Activated CD4-positive, alpha-beta memory T cell treated with anti-CD3 and anti-CD28 coated beads for 36 hours (primary cell): Measurements from ENCODE around the gene BST1. TPM values are rescaled to one million over a fixed set of nuclear protein-coding genes. Genes with fewer than 3 reads are reported as not detected.

Experiments used
- CTCF ChIA-PET: fragments of 350-600 bp; sonication (Branson Sonifier 250); formaldehyde crosslinking; loops from one replicate; lab custom pipeline; 2021; ENCODE audit warnings: antibody characterized with exemption, inconsistent platforms; lab: Charles Lee
- POLR2A ChIA-PET: fragments of 350-600 bp; sonication (Branson Sonifier 250); formaldehyde crosslinking; loops from one replicate; lab custom pipeline; 2021; ENCODE audit warnings: antibody characterized with exemption; lab: Charles Lee
- DNase-seq: peaks from one replicate; pipeline ENCODE4 v3.0.0-alpha.2; 2020
- H3K27ac Mint-ChIP-seq: one replicate; pipeline ENCODE4 v1.8.0; 2021; ENCODE audit warnings: mixed read lengths
- H3K27me3 Mint-ChIP-seq: one replicate; pipeline ENCODE4 v1.8.0; 2021; ENCODE audit warnings: mixed read lengths
- H3K36me3 Mint-ChIP-seq: one replicate; pipeline ENCODE4 v1.8.0; 2021; ENCODE audit warnings: mixed read lengths
- H3K4me1 Mint-ChIP-seq: one replicate; pipeline ENCODE4 v1.8.0; 2021; ENCODE audit warnings: low read depth, mixed read lengths
- H3K4me3 Mint-ChIP-seq: one replicate; pipeline ENCODE4 v1.8.0; 2021; ENCODE audit warnings: mild to moderate bottlenecking, mixed read lengths
- H3K9me3 Mint-ChIP-seq: one replicate; pipeline ENCODE4 v1.8.0; 2021; ENCODE audit warnings: mixed read lengths
- intact Hi-C: fragments of 100-400 bp; cut with micrococcal nuclease; formaldehyde crosslinking; loops from one replicate; pipeline ENCODE4 v1.15.1; 2023
- total RNA-seq, 2 experiments: library from RNA; stranded (reverse); gene quantifications; one replicate each; pipeline ENCODE4 v1.2.3, GENCODE V29; 2021

BST1 gene, protein sequence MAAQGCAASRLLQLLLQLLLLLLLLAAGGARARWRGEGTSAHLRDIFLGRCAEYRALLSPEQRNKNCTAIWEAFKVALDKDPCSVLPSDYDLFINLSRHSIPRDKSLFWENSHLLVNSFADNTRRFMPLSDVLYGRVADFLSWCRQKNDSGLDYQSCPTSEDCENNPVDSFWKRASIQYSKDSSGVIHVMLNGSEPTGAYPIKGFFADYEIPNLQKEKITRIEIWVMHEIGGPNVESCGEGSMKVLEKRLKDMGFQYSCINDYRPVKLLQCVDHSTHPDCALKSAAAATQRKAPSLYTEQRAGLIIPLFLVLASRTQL
- under 1 TPM; 0.19 to 0.67 TPM for total RNA-seq

DNA sequence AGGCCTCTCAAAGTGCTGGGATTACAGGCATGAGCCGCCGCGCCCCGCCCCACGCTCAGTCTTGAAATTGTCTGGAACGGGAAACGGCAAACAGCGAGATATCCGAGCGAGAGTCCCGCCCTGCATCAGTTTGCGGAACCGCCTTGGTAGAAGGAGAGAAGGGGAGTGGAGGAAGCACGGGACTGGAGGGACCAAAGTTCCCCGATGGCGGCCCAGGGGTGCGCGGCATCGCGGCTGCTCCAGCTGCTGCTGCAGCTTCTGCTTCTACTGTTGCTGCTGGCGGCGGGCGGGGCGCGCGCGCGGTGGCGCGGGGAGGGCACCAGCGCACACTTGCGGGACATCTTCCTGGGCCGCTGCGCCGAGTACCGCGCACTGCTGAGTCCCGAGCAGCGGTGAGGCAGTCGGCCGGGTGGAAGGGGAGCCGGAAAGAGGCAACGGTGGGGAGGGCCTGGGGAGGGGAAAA lies at the start of gene BST1:
Gene BST1 (plus strand): TSS at position 125 of the 463 bp plus-strand sequence. CDS start 80 bp downstream, at position 205.
- DNase-seq, result peak; percentile 67
- ChIA-PET CTCF (interaction anchor here (0.9 to 1.2 kb wide), 2 partner anchors 103 to 180 kb away, joined by 3 read pairs; no protein-coding TSS in a partner anchor), POLR2A (no interaction called here)
- Mint-ChIP-seq H3K4me3 (peak within 1 kb of the TSS; percentile 77), H3K9me3 (no peaks in the 10 kb centered on the region), H3K27me3 (peaks cover 3% of the 10 kb centered on the region), H3K36me3 (no peaks in the 10 kb centered on the region), H3K4me1 (peaks cover 7% of the 10 kb centered on the region), H3K27ac (no peak within 1 kb of the TSS)
- intact Hi-C loops, result loop anchor here (1.0 kb wide), 1 partner anchor 22 kb away; the partner anchor contains the start of gene FAM200B

DNA sequence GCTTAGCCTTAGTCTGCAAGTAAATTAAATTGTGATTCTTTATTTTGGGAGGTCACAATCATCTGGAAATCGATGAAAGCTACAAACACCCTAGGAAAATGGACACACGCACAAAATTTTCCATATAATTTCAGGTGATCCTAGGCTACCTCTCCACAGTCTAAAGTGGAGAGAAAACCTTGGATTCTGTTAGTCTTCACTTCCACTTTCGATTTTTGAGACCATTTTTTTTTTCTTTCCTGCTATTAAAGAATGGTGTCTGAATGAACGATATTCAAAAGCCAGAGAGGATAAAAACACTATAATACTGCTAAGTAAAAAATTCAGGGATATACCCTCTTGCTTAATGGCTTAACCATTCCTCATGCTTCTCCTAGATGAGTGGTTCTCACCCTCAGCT lies 49.4 kb upstream of the BST1 start:
- H3K27me3 Mint-ChIP-seq, result no peaks in the 10 kb centered on the region
- H3K9me3 Mint-ChIP-seq, result no peaks in the 10 kb centered on the region
- CTCF ChIA-PET, result interaction anchor here (1.0 to 1.5 kb wide), 5 partner anchors 8 to 652 kb away, joined by 3 to 4 read pairs (median 3); no protein-coding TSS in a partner anchor
- intact Hi-C loops, result loop anchor here (5.0 to 10.0 kb wide), 3 partner anchors 571 to 1999 kb away; partner anchors contain the start of gene TAPT1
- H3K4me1 Mint-ChIP-seq, result peaks cover 65% of the 10 kb centered on the region
- H3K36me3 Mint-ChIP-seq, result peaks cover 9% of the 10 kb centered on the region
- peak overlapping the region; percentile 92 for H3K27ac Mint-ChIP-seq
- POLR2A ChIA-PET, result interaction anchor here (0.6 to 1.3 kb wide), 3 partner anchors 8 to 651 kb away, joined by 3 to 4 read pairs (median 3); partner anchors contain the start of gene CPEB2
- DNase-seq, result no peak
- H3K4me3 Mint-ChIP-seq, result peak overlapping the region; percentile 93

DNA sequence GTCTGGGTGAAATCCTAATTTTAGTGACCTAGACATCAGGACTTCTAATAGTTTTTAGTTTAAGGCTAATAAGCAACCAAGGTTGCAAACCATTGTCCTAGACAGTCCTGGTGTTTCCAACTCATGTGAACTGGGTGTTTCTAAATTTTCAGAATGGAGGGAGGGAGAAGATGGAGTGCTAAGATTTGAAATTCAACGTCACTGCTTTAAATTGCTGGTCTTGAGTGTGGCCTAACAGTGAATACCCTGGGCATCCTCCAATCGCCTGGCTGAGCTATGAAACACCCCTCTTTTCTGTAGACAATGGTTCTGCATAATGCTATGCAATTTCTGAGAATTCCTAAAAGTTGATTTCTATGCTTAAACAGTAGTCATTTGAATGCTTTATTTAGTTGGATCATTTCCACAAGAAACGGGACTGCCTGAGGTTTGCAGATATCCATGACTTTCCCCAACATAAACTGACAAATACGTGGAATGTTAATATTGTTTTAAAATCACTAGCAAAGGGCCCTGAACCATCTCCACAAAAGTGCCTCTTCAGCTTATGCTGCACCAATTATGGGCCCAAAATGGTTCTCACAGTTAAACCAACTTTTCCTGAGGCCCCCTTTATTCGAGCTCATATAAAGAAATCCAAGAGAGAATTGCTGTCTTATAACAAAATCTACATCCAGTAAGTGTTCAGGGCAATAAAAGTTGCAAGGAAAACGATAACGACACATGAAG lies 48.8 kb upstream of the BST1 start:
- intact Hi-C loops, result loop anchor here (1.0 to 10.0 kb wide), 5 partner anchors 125 to 1999 kb away; partner anchors contain the start of genes CD38 and TAPT1
- POLR2A ChIA-PET, result interaction anchor here (0.6 to 2.4 kb wide), 4 partner anchors 9 to 651 kb away, joined by 3 to 12 read pairs (median 4); partner anchors contain the start of genes CPEB2 and FAM200B
- peaks cover 59% of the 10 kb centered on the region for H3K4me1 Mint-ChIP-seq

GRCh38 chr4:15654593-15655222 lies 48.2 kb upstream of the BST1 start:
- Mint-ChIP-seq H3K4me3 (peak overlapping the region; percentile 93), H3K27ac (peak overlapping the region; percentile 94), H3K4me1 (peaks cover 60% of the 10 kb centered on the region), H3K27me3 (no peaks in the 10 kb centered on the region), H3K36me3 (peaks cover 10% of the 10 kb centered on the region), H3K9me3 (no peaks in the 10 kb centered on the region)
- intact Hi-C loops, result loop anchor here (1.0 to 10.0 kb wide), 10 partner anchors 27 to 2000 kb away; partner anchors contain the start of genes CD38, CPEB2, FAM200B and TAPT1
- CTCF ChIA-PET, result interaction anchor here (0.7 to 1.6 kb wide), 12 partner anchors 9 to 654 kb away, joined by 3 to 4 read pairs (median 3); partner anchors contain the start of gene FAM200B
- POLR2A ChIA-PET, result interaction anchor here (0.9 to 2.4 kb wide), 4 partner anchors 10 to 102 kb away, joined by 3 to 12 read pairs (median 4); partner anchors contain the start of gene FAM200B
- peak; percentile 54 for DNase-seq

More for the DNA sequence above, 48.8 kb upstream of the BST1 start:
- Mint-ChIP-seq H3K4me3 (peak overlapping the region; percentile 93), H3K9me3 (no peaks in the 10 kb centered on the region), H3K36me3 (peaks cover 10% of the 10 kb centered on the region), H3K27me3 (no peaks in the 10 kb centered on the region), H3K27ac (peak overlapping the region; percentile 92)
- DNase-seq, result peak; percentile 32
- CTCF ChIA-PET, result interaction anchor here (0.7 to 1.6 kb wide), 11 partner anchors 9 to 653 kb away, joined by 3 to 4 read pairs (median 3); partner anchors contain the start of gene FAM200B

DNA sequence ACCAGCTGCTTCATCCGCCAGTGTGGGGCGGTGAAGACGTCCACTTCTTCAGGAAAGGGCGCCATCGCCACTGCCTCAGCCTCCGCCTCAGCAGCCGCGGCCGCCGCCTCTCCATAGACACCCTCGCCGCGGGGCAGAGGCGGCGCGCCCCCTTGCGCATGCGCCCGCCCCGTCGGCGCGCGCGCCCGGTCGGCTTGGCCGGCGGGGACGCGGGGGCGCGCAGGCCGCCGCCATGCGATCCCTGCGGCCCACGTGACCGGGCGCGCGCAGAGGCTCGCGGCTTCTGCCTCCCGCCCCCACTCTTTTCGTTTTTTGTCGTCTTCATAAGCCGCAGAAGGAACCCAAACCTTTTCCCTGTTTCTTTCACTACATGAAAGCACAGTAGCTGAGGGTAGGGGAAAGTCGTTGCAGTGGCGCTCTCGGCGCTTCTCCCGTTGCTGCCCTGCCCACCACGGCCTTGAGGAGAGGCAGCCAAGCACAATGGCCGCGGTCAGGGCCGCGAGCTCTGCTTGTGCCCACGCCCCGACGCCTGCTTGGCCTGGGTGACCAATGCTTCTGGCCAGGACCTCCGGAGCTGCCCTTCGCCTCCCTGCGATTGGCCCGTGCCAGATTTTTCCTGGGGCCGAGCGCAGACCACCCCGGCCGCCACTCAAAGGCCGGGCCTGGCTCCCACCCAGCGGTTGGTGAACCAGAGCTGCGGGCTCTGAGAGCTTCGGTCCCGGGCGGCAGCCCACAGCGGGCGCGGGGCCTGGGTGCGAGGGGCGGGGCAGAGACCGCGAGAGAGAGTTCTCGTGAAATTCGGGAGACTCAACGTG lies 47.4 kb upstream of the BST1 start, which contains the start of gene FBXL5:
Gene FBXL5 (minus strand): TSS at position 135 of the 815 bp plus-strand sequence. CDS start 70 bp downstream, at position 65.
- peak within 1 kb of the TSS; percentile 93 for H3K4me3 Mint-ChIP-seq
- intact Hi-C loops, result loop anchor here (1.0 to 10.0 kb wide), 8 partner anchors 26 to 2001 kb away; partner anchors contain the start of genes CD38, CPEB2, FAM200B and TAPT1
- peaks cover 61% of the 10 kb centered on the region for H3K4me1 Mint-ChIP-seq
- DNase-seq, result peak; percentile 89
- H3K27ac Mint-ChIP-seq, result peak within 1 kb of the TSS; percentile 94
- no peaks in the 10 kb centered on the region for H3K27me3 Mint-ChIP-seq
- peaks cover 10% of the 10 kb centered on the region for H3K36me3 Mint-ChIP-seq
- POLR2A ChIA-PET, result interaction anchor here (0.6 to 2.4 kb wide), 7 partner anchors 13 to 654 kb away, joined by 3 to 12 read pairs (median 3); partner anchors contain the start of gene FAM200B
- no peaks in the 10 kb centered on the region for H3K9me3 Mint-ChIP-seq
- CTCF ChIA-PET, result interaction anchor here (0.9 to 1.6 kb wide), 6 partner anchors 9 to 654 kb away, joined by 3 to 4 read pairs (median 3); partner anchors contain the start of gene FAM200B

DNA sequence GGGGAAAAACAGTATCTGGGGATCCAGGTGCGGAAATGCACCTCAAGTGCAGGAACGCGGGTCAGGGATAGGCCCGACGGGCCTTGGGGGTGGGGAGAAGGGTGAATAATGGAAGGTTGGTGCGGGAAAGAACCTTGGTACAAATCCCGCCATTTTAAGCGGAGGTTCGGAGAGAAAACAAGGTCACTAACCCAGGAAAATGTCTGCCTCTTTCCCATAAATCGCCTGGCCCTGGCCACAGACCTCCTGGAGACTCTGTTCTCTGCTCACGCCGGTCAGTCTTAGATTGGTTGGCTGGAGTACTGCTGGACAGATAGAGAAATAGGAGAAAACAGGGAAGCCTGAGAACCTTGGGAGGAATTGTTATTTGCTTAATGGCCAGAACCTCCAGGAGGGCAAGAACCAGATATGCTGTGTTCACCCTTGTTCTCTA lies 46.8 kb upstream of the BST1 start:
- intact Hi-C loops, result loop anchor here (5.0 to 10.0 kb wide), 4 partner anchors 234 to 2001 kb away; partner anchors contain the start of gene TAPT1
- peak overlapping the region; percentile 87 for H3K4me3 Mint-ChIP-seq
- peaks cover 10% of the 10 kb centered on the region for H3K36me3 Mint-ChIP-seq
- H3K4me1 Mint-ChIP-seq, result peaks cover 58% of the 10 kb centered on the region
- no peaks in the 10 kb centered on the region for H3K27me3 Mint-ChIP-seq
- ChIA-PET CTCF (interaction anchor here (0.9 to 1.0 kb wide), 3 partner anchors 8 to 655 kb away, joined by 3 read pairs; no protein-coding TSS in a partner anchor), POLR2A (interaction anchor here (0.6 to 2.4 kb wide), 6 partner anchors 12 to 655 kb away, joined by 3 to 12 read pairs (median 3); partner anchors contain the start of gene FAM200B)
- DNase-seq, result no peak
- H3K9me3 Mint-ChIP-seq, result no peaks in the 10 kb centered on the region
- H3K27ac Mint-ChIP-seq, result peak overlapping the region; percentile 94

DNA sequence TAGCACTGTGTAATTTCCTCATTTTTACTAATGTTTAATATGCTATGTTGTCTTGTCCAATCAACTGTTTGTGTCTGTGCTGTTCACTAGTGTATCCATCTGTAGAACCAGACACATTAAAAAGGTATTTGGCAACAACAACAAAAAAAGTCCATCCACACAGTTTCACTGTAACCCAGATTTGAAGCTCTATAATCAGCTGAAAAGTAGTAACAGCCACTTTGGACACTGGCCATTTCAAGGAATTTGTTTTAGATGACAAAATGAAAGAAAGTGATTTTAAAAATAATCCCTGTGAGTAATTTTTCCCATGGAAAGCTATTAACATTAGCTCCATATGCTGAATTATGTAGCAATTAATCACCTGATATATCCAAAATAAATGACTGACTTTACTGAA lies 45.5 kb upstream of the BST1 start:
- no peak for DNase-seq
- Mint-ChIP-seq H3K4me3 (no peak overlapping the region), H3K36me3 (peaks cover 10% of the 10 kb centered on the region), H3K4me1 (peaks cover 51% of the 10 kb centered on the region), H3K27ac (no peak overlapping the region), H3K9me3 (no peaks in the 10 kb centered on the region), H3K27me3 (no peaks in the 10 kb centered on the region)
- ChIA-PET CTCF (interaction anchor here (0.6 to 1.1 kb wide), 3 partner anchors 99 to 656 kb away, joined by 3 to 4 read pairs (median 3); no protein-coding TSS in a partner anchor), POLR2A (interaction anchor here (1.1 kb wide), 1 partner anchor 25 kb away, joined by 3 read pairs; no protein-coding TSS in a partner anchor)
- intact Hi-C loops, result loop anchor here (5.0 to 10.0 kb wide), 4 partner anchors 235 to 2003 kb away; partner anchors contain the start of gene TAPT1

GRCh38 chr4:15658136-15658770 lies 44.6 kb upstream of the BST1 start:
- Mint-ChIP-seq H3K36me3 (peaks cover 10% of the 10 kb centered on the region), H3K9me3 (no peaks in the 10 kb centered on the region), H3K27me3 (no peaks in the 10 kb centered on the region), H3K4me1 (peaks cover 43% of the 10 kb centered on the region), H3K27ac (no peak overlapping the region), H3K4me3 (no peak overlapping the region)
- intact Hi-C loops, result loop anchor here (5.0 to 10.0 kb wide), 4 partner anchors 236 to 2003 kb away; partner anchors contain the start of gene TAPT1
- POLR2A ChIA-PET, result no interaction called here
- CTCF ChIA-PET, result interaction anchor here (0.6 to 2.1 kb wide), 4 partner anchors 9 to 421 kb away, joined by 3 to 7 read pairs (median 3); partner anchors contain the start of gene FAM200B
- DNase-seq, result no peak

- Mint-ChIP-seq H3K4me3 (no peak overlapping the region), H3K4me1 (peaks cover 37% of the 10 kb centered on the region), H3K27me3 (no peaks in the 10 kb centered on the region), H3K27ac (no peak overlapping the region), H3K9me3 (no peaks in the 10 kb centered on the region), H3K36me3 (peaks cover 10% of the 10 kb centered on the region)
- intact Hi-C loops, result loop anchor here (5.0 to 10.0 kb wide), 4 partner anchors 236 to 2004 kb away; partner anchors contain the start of gene TAPT1
- ChIA-PET CTCF (interaction anchor here (0.7 to 2.1 kb wide), 3 partner anchors 9 to 422 kb away, joined by 3 to 7 read pairs (median 3); partner anchors contain the start of gene FAM200B), POLR2A (no interaction called here)
- DNase-seq, result no peak
Observed at GRCh38 chr4:15658781-15659180, 44.1 kb upstream of the BST1 start.
